Measurements from ENCODE around the gene CCDC196.

DNA sequence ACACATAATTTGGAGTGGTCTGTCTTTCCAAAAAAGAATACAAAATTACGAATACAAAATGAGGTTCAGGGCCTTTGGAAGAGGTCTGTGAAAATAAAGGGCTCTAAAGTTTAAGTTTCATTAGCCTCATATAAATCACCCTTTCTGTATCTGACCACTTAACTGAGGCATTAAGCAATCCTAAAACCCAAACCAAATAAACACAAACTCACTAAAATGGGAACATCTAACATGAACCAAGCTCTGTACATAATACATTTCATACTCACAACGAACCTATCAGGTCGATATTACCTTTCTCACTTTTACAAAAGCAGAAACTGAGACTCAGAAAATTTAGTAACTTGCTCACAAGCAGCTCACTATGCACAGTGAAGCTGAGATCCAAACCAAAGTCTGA lies 1.1 kb upstream of the CCDC196 start:
- TF ChIP-seq CTCF (IDR thresholded peaks at IDR 0.05) (no peak), POLR2A (IDR thresholded peaks at IDR 0.05) (no peak), EP300 (IDR thresholded peaks at IDR 0.05) (no peak)

Data from tibial nerve (tissue), 4 donors.